GM06990 (cell line): ENCODE results near the gene PAM16.

Experiments used
- DNase-seq: peaks from one replicate; pipeline ENCODE4 v3.0.0-alpha.2; 2011; ENCODE audit not compliant: insufficient read length; ENCODE audit errors: extremely low read depth
- H3K27me3 ChIP-seq: replicated peaks from 2 replicates; pipeline ENCODE4 v1.6.0; 2011; ENCODE audit warnings: low read length; ENCODE audit not compliant: control insufficient read depth, insufficient read depth
- H3K36me3 ChIP-seq: 2 replicates; pipeline ENCODE4 v1.5.1; 2011; ENCODE audit warnings: low read length; ENCODE audit not compliant: control insufficient read depth, insufficient read depth
- H3K4me3 ChIP-seq: replicated peaks from 2 replicates; pipeline ENCODE4 v1.5.1; 2011; ENCODE audit warnings: low read depth, mild to moderate bottlenecking, control low read depth, low read length
- CTCF ChIP-seq: IDR thresholded peaks from 2 replicates; pipeline ENCODE4 v1.5.1; 2011; ENCODE audit warnings: low read length, control low read depth, mild to moderate bottlenecking, inconsistent platforms; ENCODE audit not compliant: insufficient read depth, poor library complexity, severe bottlenecking

PAM16 gene

GRCh38 chr16:4301177-4301576 lies 49.9 kb downstream of the PAM16 start:
- Histone ChIP-seq H3K27me3 (no peaks in the 10 kb centered on the region), H3K4me3 (no peak overlapping the region), H3K36me3 (peaks cover 2% of the 10 kb centered on the region)
- DNase-seq: no peak
- TF ChIP-seq CTCF: no peak

GRCh38 chr16:4298761-4299522 lies 52.2 kb downstream of the PAM16 start:
- Histone ChIP-seq H3K4me3 (no peak overlapping the region), H3K27me3 (no peaks in the 10 kb centered on the region), H3K36me3 (no peaks in the 10 kb centered on the region; the same call in 1 of the 2 replicates)
- DNase-seq: no peak
- no peak for TF ChIP-seq CTCF

GRCh38 chr16:4297480-4297879 lies 53.6 kb downstream of the PAM16 start:
- no peaks in the 10 kb centered on the region for H3K36me3 ChIP-seq
- DNase-seq: no peak
- no peak overlapping the region for H3K4me3 ChIP-seq
- H3K27me3 ChIP-seq: no peaks in the 10 kb centered on the region
- TF ChIP-seq CTCF: no peak

- no peaks in the 10 kb centered on the region for H3K36me3 ChIP-seq
- no peak for DNase-seq
- no peak for TF ChIP-seq CTCF
Measured at GRCh38 chr16:4295581-4295980, 55.5 kb downstream of the PAM16 start.

GRCh38 chr16:4293822-4294457 lies 57.2 kb downstream of the PAM16 start:
- no peak for DNase-seq
- H3K27me3 ChIP-seq: no peaks in the 10 kb centered on the region
- H3K4me3 ChIP-seq: no peak overlapping the region
- no peak for TF ChIP-seq CTCF
- H3K36me3 ChIP-seq: no peaks in the 10 kb centered on the region

More at GRCh38 chr16:4295581-4295980, 55.5 kb downstream of the PAM16 start:
- Histone ChIP-seq H3K27me3 (no peaks in the 10 kb centered on the region), H3K4me3 (no peak overlapping the region)
